NAMALWA (cell line): ENCODE data around the gene LILRA6.
"Not testable (repeated sequence)": the region's sequence is repeated elsewhere in the genome, so short reads cannot be mapped to it uniquely, and the experiment has no call there.

Source experiments
- DNase-seq: peaks from one replicate; pipeline ENCODE4 v3.0.0-alpha.2; 2015; ENCODE audit warnings: low spot score

LILRA6 gene

DNA sequence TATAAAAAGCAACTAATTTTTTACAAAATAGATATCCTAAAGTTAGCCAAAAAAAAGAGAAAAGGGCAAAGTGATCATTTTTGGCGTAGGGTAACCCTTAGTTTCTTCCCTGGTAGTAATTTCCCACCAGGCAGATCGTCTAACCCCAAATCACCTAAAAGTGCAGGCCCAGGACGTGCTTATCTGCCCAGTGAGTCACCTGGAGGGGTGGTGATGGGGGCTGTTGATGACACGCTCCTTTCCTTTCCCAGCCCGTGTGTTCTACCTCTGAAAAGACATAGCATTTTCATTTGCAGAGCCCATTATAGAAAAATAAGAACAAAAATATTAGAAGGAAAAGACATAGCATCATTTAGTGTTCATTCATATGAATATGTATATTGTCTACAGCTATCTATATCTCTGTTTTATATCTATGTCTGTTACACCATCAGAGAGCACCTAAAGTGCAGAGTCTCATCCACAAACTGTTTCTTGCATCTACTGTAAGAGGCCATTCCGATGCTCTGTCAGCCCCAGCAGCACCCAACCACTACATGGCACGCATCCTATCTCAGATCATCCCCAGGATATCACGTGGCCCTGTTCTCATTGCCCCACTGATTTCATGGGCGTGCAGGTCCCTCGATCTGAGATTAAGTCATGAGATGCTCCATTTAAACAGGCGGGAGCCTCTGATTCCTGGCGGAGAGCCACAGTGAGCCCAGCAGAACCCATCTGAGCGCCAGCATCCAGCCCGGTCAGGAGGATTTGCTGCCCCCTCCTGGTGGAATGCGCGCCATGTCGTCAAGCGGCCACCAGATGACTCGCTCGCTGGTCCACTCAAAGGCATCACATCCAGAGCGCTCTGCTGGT, 11.3 kb downstream of the LILRA6 start:
- peak; percentile 59 for DNase-seq

GRCh38 chr19:54230031-54230430, 12.6 kb downstream of the LILRA6 start:
- no peak for DNase-seq

DNA sequence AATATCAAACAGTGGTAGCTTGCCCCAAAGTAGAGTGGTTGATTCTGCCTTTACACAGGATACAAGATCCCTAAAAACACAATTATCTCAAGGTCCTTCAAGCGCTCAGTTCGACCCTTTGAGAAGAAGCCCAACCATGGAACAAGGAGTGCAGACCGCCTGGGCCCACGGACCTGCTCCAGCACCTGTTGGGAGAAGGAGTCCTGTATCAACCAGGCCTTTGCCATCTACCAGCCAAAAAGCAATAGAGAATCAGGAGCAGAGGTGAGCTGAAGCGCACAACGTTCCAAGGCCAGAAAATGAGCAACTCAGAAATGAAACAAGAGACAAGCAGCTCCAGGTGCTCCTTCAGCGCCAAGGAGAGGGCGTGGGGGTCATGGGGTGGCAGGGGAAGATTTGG, 13.4 kb downstream of the LILRA6 start:
- DNase-seq, result no peak

- not testable (repeated sequence) for DNase-seq
These were observed 18.0 kb downstream of the LILRA6 start for GRCh38 chr19:54224619-54225018.

- not testable (repeated sequence) for DNase-seq
These were observed 18.7 kb downstream of the LILRA6 start for GRCh38 chr19:54223937-54224281.

DNA sequence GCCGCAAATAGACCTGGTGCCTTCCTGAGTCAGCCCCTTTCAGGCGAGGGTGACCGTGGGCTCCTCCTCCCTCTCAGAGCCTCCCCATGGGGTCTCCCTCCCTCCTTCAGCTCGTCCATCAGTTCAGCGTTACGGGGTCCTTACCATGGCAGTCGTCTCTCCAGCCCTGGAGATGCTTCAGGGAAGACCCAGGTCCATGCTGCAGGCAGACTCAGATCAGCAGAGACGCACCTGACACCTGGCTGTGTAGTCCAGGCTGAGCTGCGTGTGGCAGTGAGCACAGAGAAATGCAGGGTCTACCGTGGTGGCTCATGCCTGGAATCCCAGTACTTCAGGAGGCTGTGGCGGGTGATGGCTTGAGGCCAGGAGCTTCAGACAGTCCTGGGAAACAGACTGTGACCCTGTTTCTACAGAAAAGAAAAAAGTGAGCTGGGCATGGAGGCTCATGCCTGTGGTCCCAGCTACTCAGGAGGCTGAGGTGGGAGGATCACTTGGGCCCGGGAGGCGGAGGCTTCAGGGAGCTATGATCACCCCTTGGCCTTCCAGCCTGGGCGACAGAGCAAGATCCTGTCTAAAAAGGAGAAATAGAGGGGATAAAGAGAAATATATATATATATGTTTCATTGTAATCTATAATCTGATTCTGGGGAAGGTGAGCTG, 19.2 kb downstream of the LILRA6 start:
- DNase-seq, result not testable (repeated sequence)

GRCh38 chr19:54222474-54223276, 19.9 kb downstream of the LILRA6 start, which contains the start of gene LILRB3:
LILRB3 (minus strand) TSS chr19:54223007; CDS start chr19:54222976, 31 bp downstream.
- DNase-seq, result not testable (repeated sequence)

DNA sequence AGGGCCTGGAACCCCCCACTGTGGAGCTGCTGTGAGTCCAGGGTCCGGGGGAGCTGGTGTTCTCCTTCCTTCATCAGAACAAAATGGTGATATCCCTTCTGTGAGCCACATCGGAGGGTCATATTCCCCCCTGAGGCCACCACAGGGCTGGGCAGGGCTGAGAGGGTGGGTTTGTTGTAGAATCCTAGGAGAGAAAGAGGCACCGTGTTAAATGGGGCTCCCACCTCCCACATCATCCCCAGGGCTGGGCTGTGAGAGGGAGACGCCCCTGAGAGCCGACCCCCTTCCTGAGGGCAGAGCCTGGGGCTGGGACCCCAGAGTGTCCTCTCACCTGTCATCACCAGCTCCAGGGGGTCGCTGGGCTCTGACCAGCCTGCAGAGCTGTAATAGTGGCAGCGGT, 20.6 kb downstream of the LILRA6 start:
- not testable (repeated sequence) for DNase-seq

- DNase-seq, result not testable (repeated sequence)
These were observed 22.9 kb downstream of the LILRA6 start for GRCh38 chr19:54219702-54220101.

DNA sequence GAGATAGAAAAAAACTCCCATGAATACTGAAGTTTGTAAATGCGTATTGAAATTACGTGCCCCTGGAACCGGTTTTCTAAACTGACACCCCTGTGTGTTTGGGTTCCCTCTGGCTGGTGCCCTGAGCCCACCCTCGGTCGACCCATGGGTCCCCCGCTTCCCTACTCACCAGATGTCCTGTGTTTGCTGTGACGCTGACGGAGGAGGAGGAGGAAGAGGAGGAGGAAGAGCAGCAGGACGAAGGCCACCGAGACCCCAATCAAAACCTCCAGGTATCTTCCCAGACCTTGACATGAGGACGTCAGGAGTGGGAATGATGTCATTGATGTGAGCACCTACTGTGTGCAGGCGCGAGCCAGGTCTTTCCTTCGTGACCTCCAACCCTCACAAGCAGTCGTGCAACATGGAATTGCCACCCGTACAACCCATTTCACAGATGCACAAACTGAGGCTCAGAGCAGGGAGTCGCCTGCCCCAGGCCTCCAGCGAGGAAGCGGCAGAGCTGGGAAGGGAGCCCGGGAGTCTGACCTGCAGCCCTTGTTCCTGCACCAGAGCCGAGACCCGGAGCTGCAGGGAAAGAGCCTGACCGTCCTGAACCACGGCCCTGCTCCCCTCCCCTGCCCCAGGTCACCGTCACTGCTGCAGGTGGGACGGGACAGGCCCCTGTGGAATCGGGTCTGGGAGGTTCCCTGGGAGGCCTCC, 23.5 kb downstream of the LILRA6 start:
- DNase-seq, result no peak

DNA sequence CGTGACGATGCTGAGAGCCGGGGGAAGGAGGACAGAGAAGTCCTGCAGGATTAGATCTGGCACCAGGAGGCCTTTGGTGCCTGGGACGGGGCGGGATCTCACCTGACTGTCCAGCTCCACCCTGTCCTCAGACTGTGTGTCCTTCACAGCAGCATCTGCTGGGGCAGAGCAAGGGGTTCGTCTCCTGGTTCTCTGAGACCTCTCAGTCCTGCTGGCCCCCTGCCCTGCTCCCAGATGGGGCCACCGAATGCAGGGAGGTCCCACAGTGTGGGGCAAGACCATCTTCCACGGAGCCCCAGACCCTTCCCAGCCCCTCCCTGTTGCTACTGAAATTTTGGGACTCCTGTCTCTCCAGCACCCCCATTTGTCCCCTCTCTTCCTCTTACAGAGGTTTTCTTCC, 24.3 kb downstream of the LILRA6 start:
- no peak for DNase-seq

DNA sequence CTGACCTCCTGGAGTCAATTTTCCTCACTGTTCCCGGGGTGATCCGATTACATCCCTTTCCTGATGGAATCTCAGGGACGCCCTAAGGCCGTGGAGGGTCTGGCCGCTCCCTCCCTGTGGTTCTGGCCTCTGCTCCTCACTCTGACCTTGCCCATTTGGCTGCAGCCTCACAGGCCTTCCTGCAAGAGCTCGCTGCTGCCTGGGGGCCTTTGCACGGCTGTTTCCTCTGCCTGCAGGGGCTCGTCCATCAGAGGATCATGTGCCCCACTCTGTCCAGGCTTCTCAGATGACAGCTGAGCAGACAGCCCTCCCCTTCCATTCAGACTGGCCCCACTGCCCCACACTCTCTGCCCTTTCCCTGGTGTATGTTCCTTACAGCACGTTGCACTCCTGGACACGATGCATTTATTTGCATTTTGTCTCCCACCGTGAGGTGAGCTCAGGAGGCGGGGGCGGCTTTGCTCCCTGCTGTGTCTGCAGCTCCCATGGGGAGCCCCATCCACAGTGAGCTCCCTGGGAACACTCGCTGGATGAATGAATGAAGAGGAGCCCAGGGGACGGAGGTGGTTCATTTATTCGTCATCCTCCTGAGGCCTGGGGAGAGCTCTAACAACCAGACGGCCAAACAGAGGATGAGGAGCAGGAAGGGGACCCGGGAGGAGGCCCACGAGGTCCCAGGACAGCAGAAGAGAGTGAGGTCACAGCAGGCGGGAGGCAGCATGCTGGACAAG, 24.9 kb downstream of the LILRA6 start:
- DNase-seq, result not testable (repeated sequence)

GRCh38 chr19:54216869-54217268, 25.7 kb downstream of the LILRA6 start:
- no peak for DNase-seq

GRCh38 chr19:54214734-54215133, 27.9 kb downstream of the LILRA6 start:
- peak; percentile 41 for DNase-seq

DNA sequence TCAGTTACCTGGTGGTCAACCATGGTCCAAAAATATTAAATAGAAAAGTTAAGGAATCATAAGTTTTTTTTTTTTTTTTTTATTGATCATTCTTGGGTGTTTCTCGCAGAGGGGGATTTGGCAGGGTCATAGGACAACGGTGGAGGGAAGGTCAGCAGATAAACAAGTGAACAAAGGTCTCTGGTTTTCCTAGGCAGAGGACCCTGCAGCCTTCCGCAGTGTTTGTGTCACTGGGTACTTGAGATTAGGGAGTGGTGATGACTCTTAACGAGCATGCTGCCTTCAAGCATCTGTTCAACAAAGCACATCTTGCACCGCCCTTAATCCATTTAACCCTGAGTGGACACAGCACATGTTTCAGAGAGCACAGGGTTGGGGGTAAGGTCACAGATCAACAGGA, 28.4 kb downstream of the LILRA6 start:
- not testable (repeated sequence) for DNase-seq

DNA sequence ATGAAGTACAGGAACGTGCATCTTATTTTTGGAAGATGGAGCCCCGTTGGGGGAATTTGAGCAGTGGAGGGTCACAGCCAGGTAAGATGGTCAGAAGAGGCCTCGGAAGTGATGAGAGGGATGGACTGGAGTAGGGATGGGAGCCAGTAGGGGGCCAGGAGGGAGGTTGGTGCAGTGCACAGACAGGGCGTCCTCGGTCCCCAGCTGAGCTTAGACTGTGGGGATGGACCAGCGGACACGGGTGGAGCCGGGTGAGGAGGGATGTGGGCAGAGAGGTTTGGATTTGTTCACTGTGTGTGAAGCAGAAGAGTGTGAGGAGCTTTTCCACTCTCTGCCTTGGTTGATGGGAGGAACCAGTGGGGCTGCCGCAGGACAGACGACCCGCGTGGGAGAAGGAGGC, 31.4 kb downstream of the LILRA6 start:
- DNase-seq, result no peak

DNA sequence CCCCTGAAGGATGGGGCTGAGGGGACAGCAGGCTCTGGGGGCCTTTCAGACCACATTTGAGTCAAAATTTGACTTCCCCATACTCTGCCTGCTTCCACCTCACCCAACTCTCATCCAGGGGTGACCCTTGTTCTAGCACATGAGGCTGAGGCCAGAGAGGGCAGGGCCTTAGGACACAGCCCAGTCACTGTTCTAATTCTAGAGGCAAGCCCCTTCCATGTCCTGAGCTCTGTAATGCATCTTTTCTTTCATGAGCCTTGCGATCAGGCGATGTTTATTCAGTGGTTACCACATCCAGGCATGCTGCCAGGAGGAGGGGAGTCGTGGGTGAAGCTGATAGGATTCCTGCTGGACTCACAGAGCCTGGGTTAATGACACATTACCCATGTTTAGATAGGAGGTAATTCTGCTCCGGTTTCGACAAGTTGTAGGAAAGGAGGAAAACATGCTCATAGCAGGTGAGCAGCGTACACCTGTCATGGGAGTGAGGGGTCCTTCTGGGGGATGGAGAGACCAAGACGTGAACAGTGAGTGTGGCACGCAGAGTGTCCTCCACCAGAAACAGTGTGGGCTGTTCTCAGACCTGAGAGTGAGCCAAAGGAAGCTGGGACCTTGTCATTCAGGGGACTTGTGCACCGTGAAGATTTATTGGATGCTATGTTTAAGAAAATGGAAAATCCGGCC, 32.6 kb downstream of the LILRA6 start:
- DNase-seq, result peak; percentile 57

GRCh38 chr19:54209058-54209810, 33.4 kb downstream of the LILRA6 start:
- peak; percentile 55 for DNase-seq

- DNase-seq, result peak; percentile 60
These were observed 33.9 kb downstream of the LILRA6 start for GRCh38 chr19:54208784-54209057.
